ENCODE data around the gene HAUS3.

DNA sequence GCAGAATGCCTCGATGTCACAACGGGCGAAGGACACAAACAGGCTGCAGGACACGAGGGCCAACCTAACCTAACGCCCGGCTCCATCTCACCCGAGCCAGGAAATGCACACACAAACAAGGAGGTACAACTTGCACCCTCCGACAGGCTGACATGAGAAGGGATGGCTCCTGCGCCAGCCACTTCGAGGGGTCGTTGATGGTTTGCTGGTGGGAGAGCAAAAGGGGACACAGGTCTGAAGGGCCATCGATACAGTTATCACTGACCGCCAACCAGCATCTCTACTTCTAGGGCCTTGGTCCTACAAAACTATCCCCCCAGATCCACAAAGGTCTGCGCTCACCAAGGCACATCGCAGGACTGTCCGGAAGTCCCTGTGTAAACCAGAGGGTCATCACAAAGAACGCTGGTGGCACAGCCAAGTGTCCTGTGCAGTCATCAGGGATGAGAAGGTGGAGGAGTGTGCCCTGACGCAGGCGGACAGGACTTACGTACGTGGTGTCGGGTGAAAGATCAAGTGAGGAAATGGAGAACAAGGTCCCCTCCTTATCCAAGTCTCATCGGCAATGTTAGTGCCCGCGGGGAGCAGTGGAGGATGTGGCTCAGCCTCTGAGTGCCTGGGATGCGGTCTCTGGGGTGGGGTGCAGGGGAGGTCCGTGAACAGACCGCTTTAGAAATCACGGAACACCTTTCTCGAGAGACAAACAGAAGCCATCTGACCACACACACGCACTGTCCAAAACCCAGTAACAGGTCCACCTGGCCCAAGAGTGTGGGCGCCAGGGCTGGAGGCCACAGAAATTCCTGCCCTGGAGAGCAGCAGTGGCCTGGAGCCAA lies 13.0 kb upstream of the HAUS3 start:
- TF ChIP-seq SUZ12 (IDR thresholded peaks at IDR 0.05; ENCODE audit: extremely low read depth, insufficient read depth, insufficient read length) (no peak), YY1 (IDR thresholded peaks at IDR 0.05; ENCODE audit: insufficient read depth, insufficient read length) (no peak), ZNF274 (IDR thresholded peaks at IDR 0.05; ENCODE audit: low read depth, low read length) (no peak)

Data from NT2/D1 (cell line).